ENCODE measurements around the gene CUL3. TPM values are rescaled to one million over a fixed set of nuclear protein-coding genes. Genes with fewer than 3 reads are reported as not detected.

The CUL3 gene
- total RNA-seq, 1 experiment from 2014 or later, result 95.7 TPM

DNA sequence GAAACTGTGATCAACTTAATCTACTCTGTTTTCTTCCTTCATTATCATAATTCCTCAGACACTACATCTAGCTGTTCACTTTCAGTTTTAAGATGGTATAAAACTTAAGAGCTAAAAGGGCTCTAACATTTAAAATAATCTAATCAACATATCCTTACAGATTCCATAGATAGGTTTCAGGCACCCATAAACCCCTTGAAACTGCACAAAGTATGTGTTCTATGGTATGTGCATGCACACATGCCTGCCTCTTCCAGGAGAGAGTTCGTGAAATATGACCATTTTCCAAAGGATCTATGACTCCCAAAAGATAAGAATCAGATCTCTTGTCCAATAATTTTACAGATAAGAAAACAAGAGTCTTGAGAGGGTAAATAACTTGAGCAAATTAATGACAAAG lies 59.4 kb downstream of the CUL3 start (continued):
- no peak for TF ChIP-seq CTCF (IDR thresholded peaks at IDR 0.05 in 2 of 3, conservative IDR thresholded peaks at IDR 0.05 in 1 of 3; ENCODE audit: borderline replicate concordance in 1 of 3, insufficient read depth in 1 of 3, low read depth in 2 of 3, low read length in 2 of 3)
- no peak for TF ChIP-seq ELF1 (IDR thresholded peaks at IDR 0.05; ENCODE audit: borderline replicate concordance, low read depth)
- TF ChIP-seq ATF3 (IDR thresholded peaks at IDR 0.05), result no peak

DNA sequence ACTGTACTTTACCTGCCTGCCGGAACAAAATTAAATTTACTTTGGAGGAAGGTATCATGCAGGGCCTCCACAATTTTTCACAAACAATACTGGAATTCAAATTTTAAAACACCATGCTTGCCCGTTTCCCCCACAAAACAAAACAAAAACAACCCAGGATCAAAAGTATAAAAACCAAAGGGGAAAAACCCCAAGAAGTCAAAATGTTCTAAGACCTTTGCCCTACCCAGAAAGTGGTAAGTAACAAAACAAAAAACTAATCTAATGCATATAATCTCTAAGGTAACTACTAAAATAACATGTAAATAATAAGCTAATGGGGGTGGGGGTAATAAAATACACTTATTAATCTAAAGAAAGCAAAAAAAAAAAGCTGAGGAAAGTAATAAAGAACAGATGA lies 60.5 kb downstream of the CUL3 start:
- no peak overlapping the region for H3K4me2 ChIP-seq (ENCODE audit: low read length)
- no TSS peak for BruUV-seq (replicated peaks)
- peaks cover 28% of the 10 kb centered on the region; the same call in 1 of the 2 replicates for H4K20me1 ChIP-seq (ENCODE audit: insufficient read depth)
- H3K4me1 ChIP-seq (ENCODE audit: control insufficient read depth in 1 of 2, insufficient read depth in 2 of 2, low read length in 2 of 2), result no peaks in the 10 kb centered on the region
- POLR2A ChIA-PET, result no interaction called here
- intact Hi-C loops (cut with micrococcal nuclease), result no loop called here
- H3K36me3 ChIP-seq (ENCODE audit: control insufficient read depth in 1 of 2, insufficient read depth in 2 of 2, low read length in 2 of 2), result no peaks in the 10 kb centered on the region
- H3K9me3 ChIP-seq (ENCODE audit: control insufficient read depth in 1 of 2, insufficient read depth in 1 of 2, low read depth in 1 of 2, low read length in 2 of 2), result no peaks in the 10 kb centered on the region
- H3K27me3 ChIP-seq (ENCODE audit: insufficient read depth, low read length), result no peaks in the 10 kb centered on the region
- H3K9me2 ChIP-seq (ENCODE audit: insufficient read depth), result no peaks in the 10 kb centered on the region
- RAD21 ChIA-PET (ENCODE audit: low non-redundant PET in 1 of 2, low total read pairs in 2 of 2, uncharacterized antibody in 2 of 2, unreplicated experiment in 2 of 2), result no interaction called here
- peaks cover 98% of the 10 kb centered on the region for H3K79me2 ChIP-seq (ENCODE audit: insufficient read depth, low read length)
- DNase-seq (ENCODE audit: low read depth, low spot score) (no peak), ATAC-seq (no peak)
- CTCF ChIA-PET, result no interaction called here
- H3K4me3 ChIP-seq (replicated peaks in 1 of 2; ENCODE audit: low read depth in 1 of 2, low read length in 2 of 2), result no peak overlapping the region
- H3K27ac ChIP-seq (ENCODE audit: low read depth, low read length), result no peak overlapping the region
- H3K9ac ChIP-seq (ENCODE audit: low read length), result no peak overlapping the region
- H2AFZ ChIP-seq (ENCODE audit: low read depth, low read length, poor library complexity, severe bottlenecking), result no peak overlapping the region
- TF ChIP-seq ATF3 (IDR thresholded peaks at IDR 0.05), result no peak
